CD4-positive, alpha-beta T cell treated with Interleukin-17A for 4 hours (primary cell): ENCODE measurements around the gene POLR2L.

Experiments used
- DNase-seq: peaks from one replicate; pipeline ENCODE4 v3.0.0-alpha.2; 2020; ENCODE audit warnings: mixed read lengths

The POLR2L gene

DNA sequence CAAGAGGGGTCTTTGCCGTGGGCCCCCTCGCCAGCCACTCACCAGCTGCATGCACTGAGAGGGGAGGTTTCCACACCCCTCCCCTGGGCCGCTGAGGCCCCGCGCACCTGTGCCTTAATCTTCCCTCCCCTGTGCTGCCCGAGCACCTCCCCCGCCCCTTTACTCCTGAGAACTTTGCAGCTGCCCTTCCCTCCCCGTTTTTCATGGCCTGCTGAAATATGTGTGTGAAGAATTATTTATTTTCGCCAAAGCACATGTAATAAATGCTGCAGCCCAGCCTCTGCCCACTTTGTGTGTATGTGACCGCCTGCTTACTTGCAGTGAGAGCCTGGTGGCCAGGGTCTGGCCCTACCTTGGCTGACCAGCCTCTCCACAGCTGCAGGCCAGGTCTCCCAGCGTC is 17.4 kb downstream of the POLR2L start:
- DNase-seq = no peak

DNA sequence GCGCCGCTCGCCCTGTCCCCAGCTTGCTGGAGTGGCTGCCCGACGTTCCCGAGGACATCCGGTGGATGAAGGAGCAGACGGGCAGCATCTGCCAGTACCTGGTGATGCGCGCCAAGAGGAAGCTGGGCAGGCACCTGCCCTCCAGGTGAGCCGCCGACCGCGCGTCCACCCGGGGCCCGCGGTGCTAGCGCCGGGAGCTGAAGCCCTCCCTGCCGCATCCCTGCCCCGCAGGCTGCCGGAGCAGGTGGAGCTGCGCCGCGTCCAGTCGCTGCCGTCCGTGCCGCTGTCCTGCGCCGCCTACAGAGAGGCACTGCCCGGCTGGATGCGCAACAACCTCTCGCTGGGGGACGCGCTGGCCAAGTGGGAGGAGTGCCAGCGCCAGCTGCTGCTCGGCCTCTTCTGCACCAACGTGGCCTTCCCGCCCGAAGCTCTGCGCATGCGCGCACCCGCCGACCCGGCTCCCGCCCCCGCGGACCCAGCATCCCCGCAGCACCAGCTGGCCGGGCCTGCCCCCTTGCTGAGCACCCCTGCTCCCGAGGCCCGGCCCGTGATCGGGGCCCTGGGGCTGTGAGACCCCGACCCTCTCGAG is 17.9 kb downstream of the POLR2L start:
- DNase-seq = no peak

DNA sequence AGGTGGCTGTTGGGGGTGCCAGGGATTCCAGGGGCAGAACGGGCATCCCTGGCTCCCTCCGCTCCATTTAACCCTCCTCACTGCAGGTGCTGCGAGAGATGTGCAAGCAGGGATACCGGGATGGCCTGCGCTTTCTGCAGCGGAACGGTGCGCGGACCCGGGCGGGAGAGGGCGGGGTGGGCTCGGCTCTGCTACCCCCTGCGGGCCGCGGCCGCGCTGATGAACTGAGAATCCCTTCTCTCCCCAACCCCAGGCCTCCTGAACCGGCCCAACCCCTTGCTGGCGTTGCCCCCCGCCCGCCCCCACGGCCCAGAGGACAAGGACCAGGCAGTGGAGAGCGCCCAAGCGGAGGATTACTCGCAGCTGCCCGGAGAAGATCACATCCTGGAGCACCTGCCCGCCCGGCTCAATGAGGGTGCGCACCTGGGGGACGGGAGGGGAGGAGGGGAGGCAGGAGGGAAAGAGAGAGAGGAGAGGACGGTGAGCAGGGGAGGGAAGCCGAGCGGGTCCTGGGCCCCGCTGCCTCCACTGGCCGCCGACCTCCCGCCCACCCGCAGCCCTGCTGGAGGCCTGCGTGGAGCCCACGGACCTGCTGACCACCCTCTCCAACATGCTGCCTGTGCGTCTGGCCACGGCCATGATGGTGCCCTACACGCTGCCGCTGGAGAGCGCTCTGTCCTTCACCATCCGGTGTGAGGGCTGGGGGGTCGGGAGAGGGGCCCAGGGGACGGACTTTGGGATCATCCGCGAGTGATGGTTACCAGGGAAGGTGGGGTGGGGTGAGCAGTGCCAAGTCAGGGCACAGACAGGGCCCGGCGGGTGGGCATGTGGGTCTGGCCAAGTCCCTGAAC is 18.7 kb downstream of the POLR2L start:
- no peak for DNase-seq

DNA sequence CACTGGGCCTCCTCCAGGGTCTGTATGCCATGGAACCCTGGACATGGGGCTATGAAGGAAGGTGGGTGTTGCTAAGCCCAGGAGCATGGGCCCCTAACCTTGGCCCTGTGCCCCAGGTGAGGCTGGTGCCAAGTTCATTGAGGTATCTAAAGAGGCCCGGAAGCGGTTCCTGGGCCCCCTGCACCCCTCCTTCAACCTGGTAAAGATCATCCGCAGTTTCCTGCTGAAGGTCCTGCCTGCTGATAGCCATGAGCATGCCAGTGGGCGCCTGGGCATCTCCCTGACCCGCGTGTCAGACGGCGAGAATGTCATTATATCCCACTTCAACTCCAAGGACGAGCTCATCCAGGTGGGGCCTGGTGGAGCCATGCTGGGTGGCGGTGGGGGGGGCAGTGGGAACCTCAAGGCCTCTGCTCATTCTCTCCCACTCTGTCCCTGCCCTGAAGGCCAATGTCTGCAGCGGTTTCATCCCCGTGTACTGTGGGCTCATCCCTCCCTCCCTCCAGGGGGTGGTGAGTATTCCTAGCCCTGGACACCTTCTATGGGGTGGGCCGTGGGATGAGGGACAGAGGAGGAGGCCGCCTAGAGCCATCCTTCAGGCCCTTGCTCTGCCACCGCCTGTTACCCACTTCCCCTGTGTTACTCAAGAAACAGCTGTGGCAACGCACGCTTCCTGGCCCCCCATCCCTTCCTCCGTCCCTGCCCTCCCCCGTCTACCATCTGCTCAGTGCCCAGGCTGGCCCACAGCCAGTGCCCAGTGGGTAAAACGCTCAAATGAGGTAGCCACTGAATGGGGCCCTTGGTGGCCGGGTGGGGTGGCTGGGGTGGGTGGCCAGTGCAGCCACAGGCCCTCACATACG is 20.6 kb downstream of the POLR2L start:
- no peak for DNase-seq

DNA sequence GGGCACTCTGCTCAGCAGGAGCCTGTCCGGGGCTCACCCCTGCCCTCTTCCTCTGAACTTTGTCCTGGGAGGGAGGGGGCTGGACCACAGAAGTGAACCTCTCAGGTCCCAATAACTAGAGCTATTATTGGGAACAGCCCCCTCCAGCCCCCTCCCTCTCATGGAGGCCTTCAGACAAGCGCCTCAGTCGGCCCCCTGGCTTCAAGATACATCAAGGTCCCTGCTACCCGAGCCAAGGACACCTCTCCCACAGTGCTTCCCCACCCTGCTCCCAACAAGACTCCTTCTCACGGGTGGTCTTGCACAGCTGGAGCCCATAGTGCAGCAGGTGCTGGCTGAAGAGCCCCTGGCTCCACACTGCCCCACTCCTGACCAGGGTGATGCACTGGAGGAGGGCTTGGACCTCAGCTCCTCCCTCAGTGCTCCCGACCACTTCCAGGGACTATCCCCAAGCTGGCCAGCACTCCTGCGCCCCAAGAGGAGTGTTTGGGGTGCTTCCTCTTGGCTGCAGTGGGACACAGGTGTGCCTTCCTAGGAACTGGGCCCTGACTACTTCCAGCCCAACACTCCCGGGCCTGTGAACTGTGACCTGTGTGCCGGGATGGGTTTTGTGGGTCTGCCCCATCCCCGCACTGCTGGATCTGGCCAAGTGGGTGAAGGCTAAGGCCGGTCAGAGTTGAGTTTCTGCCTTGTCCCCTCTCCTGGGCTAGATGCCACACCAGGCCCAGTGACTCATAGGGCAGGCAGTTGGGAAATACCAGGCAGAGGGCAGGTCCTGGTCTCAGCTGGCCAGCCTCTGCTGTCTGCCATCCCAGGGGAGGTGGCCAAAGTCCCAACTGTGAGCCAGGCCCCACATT is 21.4 kb downstream of the POLR2L start:
- DNase-seq = no peak

DNA sequence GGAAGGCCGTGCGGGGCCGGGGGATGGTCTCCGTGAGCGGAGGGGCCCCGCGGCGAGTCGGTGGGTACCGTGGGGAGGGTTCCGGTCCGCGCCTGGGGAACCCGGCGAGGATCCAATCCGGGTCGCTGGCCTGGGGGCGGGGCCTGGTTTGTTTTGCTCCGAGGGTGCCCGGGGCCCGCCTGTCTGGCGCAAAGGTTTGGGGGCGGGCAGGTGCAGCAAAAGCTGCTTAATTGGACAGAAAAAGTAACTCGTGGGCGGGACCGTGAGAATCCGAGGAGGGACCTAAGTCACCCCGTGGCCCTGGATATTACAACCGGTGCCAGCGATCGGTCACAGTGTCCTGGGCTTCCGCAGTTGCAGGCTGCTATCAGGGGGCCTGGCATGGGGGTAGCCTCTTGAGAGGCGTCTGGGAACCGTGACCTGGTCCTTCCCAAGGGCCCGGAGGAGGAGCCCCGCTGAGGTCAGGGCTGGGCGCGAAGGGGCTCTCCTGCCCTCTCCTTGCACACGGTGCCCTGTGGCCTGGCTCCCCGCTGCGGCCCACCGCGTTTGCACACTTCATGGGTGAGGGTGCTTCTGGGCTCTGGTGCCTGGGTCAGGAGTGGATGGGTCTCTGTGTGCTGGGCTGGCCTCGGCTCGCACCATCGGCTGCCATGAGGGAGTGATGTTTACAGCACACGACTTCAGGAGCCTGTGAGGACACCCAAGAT is 22.2 kb downstream of the POLR2L start:
- DNase-seq = peak; percentile 98

DNA sequence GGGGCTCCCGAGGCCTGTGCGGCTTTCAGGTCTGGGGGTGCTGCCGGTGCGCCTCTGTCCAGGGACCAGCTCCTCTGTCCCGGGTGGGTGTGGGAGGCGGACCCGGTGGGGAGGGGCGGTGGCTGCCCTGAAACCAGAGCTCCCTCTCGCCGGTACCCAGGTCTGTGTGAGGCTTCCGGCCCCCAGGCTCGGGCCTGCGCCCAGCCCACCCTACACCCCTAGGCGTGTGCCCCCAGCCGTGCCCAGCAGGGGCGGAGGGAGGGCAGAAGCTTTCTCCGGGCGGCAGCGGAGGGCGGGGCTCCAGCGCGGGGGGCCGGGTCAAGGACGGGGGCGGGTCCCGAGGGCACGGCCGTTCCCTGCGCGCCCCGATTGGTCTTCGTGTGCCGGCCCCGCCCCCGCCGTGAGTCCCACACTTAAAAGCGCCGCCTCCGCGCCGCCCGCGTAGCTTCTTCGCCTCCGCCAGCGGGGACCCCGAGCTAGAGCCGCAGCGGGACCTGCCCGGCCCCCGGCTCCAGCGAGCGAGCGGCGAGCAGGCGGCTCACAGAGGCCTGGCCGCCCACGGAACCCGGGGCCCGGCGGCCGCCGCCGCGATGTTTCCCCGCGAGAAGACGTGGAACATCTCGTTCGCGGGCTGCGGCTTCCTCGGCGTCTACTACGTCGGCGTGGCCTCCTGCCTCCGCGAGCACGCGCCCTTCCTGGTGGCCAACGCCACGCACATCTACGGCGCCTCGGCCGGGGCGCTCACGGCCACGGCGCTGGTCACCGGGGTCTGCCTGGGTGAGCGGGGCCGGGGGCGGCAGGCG is 23.0 kb downstream of the POLR2L start:
- DNase-seq = peak; percentile 95

DNA sequence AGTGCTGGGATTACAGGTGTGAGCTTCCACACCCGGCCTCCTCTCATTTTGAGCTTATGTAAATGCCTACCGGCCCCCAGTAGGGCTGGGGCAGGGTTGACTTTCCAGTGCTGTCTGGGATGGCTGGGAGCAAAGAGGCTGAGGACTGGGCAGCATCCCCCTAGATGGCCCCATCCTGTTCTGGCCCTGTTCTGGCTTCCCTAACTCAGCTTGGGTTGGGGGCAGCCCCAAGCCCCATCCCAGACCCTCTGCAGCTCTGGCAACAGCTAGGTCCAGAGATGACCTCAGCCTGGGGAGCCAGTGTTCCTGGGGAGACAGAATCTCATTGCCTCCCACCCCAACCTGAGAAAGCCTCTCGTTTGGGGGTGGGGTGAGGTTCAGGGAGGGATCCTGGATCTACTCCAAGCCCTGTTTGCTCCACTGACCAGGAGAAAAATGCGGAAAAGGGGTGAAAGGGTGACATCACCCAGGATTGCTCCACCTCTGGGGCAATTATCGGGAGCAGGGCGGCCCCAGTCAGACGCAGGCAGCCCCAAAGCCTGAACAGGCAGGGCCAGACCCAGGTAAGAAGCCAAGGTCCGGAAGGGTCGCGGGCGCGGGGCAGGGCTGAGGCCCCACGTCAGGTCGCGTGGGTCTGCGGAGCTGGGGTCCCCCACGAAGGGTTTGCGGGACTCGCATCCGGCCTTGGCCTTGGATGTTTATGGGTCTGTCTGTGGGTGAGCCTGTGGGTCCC is 23.8 kb downstream of the POLR2L start, which contains the start of gene PNPLA2:
TSS of gene PNPLA2 (plus strand) at position 519 of the 733 bp plus-strand sequence. CDS start 805 bp downstream, outside the sequence.
- DNase-seq = no peak

DNA sequence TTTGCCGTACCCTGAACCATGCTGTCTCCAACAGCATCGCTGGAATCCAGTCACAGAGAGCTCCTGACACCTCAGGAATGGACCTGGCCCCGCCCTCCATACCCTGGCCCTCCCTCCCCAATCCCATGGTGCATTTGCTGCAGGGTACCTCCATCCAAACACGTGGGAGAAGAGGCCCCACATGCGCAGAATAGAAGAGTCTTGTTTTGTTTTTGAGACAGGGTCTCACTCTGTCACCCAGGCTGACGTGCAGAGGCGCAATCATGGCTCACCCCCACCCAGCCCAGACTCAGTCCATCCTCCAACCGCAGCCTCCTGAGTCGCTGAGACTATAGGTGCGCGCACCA is 25.9 kb downstream of the POLR2L start:
- no peak for DNase-seq

DNA sequence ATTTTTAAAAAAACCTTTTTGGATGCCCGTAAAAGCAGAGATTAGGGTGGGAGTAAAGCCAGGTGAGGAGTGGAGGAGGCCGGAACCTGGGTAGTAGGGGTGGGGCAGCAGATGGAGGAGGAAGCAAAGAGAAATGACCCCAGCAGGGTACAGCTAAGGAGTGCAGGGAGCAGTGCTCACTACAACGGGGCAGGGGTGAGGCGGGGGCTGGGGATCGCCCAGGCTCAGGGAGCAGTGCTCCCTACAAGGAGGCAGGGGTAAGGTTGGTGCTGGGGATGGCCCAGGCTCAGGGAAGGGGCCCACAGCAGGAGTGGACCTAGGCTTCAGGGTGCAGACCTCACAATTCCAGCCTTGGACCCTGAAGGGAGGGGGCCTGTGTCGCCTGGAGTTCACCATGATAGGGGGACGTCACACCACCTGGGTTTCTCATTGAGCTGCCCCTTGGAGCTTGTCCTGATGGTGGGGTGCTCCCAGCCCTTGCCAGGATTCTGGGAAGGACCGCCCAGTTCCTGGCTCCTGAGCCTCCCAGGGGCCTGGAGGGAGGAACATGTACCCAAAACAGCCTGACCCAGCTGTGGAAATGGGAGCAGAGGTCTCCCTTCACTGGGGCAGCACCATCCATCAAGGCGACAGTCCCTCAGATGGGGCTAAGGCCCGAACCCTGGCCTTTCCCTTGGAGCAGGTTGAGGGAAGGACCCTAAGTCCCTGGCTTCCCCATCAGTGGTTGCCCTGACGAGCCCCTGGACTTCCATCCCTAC is 26.5 kb downstream of the POLR2L start:
- no peak for DNase-seq

DNA sequence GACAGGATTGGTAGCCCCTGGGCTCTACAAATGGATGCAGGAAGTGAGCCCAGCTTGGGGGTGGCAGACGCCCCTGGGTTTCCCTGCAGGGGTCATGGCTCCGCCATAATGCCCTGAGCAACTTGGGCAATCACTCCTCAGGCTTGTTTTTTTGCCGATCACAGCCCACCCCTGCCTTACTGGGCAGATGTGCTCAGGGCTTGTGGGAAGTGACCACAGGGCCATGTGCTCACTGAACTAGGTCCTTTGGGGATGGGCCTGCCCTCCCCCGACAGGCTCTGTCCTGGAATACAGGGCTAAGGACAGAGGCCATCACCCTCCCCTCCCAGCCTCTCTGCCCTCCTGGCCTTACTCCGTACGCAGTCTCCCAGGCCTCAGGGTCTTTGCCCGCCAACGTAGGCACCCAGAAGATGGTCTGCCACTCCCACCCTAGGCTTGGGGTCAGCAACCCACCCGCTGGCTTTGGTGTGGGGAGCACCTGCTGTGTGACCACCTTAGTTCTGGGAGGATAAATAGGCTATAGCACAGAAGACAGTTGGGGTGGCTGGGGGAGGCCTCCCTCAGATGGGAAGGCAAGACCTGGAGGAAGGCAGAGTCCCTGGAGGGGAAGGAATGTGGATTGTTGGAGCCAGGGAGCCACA is 28.8 kb downstream of the POLR2L start:
- DNase-seq = no peak

DNA sequence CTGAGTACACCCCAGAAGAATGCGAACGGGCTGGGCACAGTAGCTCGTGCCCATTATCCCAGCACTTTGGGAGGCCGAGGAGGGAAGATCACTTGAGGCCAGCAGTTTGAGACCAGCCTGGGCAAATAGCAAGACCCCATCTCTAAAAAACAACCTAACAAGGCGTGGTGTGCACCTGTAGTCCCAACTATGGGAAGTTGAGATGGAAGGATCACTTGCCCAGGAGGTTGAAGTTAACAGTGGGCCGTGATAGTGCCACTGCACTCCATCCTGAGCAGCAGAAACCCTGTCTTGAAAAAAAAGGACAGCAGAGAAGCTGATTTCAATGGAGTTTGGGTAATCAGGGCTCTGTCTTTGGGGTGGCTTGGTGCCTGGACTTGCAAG is 29.3 kb downstream of the POLR2L start:
- DNase-seq = no peak

DNA sequence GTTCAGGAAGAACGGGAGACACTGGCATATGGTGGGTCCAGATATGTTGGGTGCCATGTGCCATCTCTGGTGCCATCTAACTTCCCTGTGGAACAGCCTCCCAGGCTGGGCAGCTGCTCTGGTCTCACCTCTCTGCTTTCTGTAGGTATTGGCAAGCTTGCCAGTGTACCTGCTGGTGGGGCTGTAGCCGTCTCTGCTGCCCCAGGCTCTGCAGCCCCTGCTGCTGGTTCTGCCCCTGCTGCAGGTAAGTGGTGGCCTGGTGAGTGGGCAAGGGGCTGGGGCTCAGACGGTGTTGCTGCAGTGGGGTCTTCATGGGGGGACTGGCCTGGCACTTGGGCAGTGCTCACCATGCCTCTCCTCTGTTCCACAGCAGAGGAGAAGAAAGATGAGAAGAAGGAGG is 29.9 kb downstream of the POLR2L start:
- DNase-seq = no peak

DNA sequence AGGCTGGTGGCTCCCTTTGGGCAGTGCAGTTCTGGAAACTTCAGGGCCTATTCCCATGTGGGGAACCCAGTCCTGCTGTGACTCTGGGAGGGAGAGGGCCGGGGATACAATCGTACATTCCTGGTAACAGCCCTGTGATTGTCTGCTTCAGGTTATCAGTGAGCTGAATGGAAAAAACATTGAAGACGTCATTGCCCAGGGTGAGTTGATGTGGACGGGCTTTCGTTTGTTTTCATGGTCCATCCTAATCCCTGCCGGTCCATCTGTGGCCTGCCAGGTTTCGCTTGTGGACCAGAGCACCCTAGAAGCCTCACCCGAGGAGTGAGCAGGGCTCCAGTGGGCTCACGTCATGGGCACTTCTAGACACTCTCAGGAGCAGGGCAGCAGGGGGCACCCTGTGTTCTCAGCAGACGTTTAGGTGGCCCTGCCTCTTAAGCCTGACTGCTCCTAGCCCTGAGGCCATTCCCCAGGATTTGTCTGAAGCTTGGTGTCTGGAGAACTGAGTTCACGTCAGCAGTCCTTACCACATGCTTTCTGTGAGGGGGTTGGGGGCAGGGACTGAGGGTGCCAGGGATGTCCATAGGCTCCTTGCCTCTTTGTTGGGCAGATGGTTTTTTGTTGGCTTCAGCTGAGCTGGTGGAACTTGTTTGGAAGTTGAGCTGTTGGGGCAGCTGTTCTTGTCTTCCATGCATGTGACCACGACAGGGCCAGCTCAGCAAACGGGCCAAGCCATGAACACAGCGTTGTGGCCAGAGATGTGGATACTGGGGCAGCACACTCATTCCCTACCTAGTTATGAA is 30.7 kb downstream of the POLR2L start:
- DNase-seq = no peak

DNA sequence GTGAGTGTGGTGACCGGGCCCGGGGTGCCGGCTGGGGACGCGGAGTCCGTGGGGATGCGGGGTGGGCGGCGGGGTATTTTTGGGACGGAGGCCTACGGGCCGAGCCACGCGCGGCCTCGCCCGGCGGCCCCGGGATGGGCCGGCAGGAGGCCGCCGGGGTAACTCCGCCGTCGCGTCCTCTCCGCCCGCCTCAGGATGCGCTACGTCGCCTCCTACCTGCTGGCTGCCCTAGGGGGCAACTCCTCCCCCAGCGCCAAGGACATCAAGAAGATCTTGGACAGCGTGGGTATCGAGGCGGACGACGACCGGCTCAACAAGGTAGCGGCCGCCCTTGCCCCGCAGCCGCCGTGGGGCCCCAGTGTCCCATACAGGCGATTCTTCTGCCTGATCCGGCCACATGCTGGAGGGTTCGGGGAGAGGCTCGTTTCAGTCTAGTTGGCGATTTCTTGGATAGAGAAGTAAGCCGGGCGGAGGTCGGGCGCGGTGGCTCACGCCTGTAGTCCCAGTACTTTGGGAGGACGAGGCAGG is 32.2 kb downstream of the POLR2L start:
- no peak for DNase-seq

DNA sequence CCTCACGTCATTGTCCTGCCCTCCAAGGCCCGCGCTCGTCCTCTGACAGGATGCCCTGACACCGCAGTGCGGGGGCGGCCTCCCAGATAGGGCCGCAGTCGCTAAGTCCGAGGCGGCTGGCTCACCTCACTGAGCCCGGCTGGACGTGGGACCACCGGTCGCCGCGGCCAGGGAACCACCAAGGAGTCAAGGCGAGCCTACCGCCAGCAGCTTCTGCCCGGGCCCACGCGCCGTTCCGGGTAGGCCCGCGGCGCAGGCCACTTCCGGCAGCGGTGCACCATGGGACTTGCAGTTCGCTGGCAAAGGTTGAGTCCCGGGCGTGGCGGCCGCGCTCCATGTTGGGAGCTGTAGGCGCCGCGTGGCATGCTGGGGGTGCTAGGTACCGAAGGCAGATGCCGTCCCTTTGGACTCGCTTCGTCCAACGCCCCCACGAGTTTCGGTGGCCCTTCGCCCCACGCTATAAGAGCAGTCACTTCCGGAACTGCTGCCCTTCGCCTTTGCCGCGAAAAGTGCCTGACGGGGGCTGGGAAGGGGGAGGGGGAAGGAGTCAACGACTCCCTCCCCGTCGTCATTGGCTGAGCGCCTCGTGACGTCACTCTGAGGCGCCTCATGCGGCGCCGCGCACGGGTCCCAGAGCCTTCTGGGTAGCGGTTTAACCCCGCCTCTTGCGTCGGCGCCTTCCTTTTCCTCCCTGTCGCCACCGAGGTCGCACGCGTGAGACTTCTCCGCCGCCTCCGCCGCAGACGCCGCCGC is 32.9 kb downstream of the POLR2L start, which contains the start of gene RPLP2:
TSS of gene RPLP2 (plus strand) at position 681 of the 753 bp plus-strand sequence. CDS start 268 bp downstream, outside the sequence.
- peak; percentile 97 for DNase-seq
